ENCODE results near the gene GMDS. TPM values are rescaled to one million over a fixed set of nuclear protein-coding genes. Genes with fewer than 3 reads are reported as not detected.

Gene GMDS
- total RNA-seq, 2 experiments from 2014 or later = 13.9 to 16.4 TPM

DNA sequence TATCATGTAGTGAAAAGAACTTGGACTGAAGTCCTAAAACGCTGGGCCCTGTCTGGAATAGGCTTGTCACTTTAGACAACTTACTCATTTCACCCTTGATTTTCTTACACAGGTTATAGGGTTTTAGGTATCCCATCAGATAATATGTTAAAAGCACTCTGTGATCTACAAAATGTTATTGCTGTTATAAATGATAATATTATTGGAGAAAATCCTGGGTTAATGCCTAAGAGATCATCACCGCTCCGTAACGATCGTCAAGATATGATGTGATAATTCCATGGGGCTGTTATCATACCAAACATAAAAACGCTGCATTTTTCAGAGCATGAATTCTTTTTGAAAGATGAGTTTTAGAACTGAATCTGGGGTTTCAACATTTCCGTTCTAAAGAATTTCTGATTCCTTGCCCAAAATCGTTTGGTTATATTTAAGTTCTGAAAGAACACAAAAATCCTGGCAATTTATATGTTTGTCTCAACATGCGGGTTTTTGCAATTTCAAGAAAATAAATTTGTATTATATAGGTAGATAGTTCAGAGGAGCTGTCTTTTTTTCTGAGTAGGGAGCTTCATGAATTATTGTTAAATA is 480.9 kb downstream of the GMDS start:
- Mint-ChIP-seq H3K27ac (no peak overlapping the region), H3K4me1 (ENCODE audit: low read depth) (peaks cover 5% of the 10 kb centered on the region), H3K4me3 (no peak overlapping the region), H3K27me3 (no peaks in the 10 kb centered on the region), H3K36me3 (ENCODE audit: low read depth) (no peaks in the 10 kb centered on the region), H3K9me3 (no peaks in the 10 kb centered on the region)
- ChIA-PET POLR2A (no interaction called here), CTCF (no interaction called here)
- Histone ChIP-seq H3K9me3 (ENCODE audit: control insufficient read depth in 1 of 2, insufficient read depth in 1 of 2, low read length in 2 of 2) (no peaks in the 10 kb centered on the region), H3K27ac (ENCODE audit: low read depth in 1 of 2, low read length in 2 of 2) (no peak overlapping the region), H3K36me3 (ENCODE audit: insufficient read depth, low read length) (peaks cover 6% of the 10 kb centered on the region), H3K27me3 (ENCODE audit: control insufficient read depth in 1 of 2, insufficient read depth in 2 of 2, low read length in 2 of 2) (no peaks in the 10 kb centered on the region), H3K4me1 (ENCODE audit: insufficient read depth, low read length) (no peaks in the 10 kb centered on the region), H3K4me3 (ENCODE audit: low read length) (no peak overlapping the region)
- intact Hi-C loops (cut with DNase I, micrococcal nuclease) = no loop called here
- TF ChIP-seq, protein P1, sequence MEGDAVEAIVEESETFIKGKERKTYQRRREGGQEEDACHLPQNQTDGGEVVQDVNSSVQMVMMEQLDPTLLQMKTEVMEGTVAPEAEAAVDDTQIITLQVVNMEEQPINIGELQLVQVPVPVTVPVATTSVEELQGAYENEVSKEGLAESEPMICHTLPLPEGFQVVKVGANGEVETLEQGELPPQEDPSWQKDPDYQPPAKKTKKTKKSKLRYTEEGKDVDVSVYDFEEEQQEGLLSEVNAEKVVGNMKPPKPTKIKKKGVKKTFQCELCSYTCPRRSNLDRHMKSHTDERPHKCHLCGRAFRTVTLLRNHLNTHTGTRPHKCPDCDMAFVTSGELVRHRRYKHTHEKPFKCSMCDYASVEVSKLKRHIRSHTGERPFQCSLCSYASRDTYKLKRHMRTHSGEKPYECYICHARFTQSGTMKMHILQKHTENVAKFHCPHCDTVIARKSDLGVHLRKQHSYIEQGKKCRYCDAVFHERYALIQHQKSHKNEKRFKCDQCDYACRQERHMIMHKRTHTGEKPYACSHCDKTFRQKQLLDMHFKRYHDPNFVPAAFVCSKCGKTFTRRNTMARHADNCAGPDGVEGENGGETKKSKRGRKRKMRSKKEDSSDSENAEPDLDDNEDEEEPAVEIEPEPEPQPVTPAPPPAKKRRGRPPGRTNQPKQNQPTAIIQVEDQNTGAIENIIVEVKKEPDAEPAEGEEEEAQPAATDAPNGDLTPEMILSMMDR (IDR thresholded peaks at IDR 0.05) = no peak
- no peak for DNase-seq
- no peak for ATAC-seq (ENCODE audit: poor library complexity)

DNA sequence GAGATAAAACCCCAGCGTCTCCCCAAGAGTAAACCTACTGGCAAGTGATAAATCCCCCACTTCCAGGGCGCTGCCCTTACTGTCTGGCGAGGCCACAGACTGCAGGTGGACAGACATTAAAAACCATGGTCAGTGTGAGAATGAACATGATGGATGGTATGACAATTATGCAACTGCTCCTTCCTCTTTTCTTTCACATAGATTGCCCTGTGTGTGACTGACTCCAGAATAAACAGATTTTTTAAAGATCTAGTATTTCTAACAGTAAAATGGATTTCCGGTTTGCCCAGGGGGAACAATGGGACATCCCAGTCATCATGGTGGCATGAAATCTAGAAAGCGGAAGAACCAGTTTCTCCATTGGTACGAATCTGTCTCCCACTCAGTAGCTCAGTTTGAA is 482.0 kb downstream of the GMDS start:
- ChIA-PET POLR2A (no interaction called here), CTCF (no interaction called here)
- ATAC-seq (ENCODE audit: poor library complexity) (no peak), DNase-seq (no peak)
- intact Hi-C loops (cut with DNase I, micrococcal nuclease) = no loop called here
- Mint-ChIP-seq H3K4me3 (no peak overlapping the region), H3K9me3 (no peaks in the 10 kb centered on the region), H3K4me1 (ENCODE audit: low read depth) (peaks cover 5% of the 10 kb centered on the region), H3K27ac (no peak overlapping the region), H3K27me3 (no peaks in the 10 kb centered on the region), H3K36me3 (ENCODE audit: low read depth) (no peaks in the 10 kb centered on the region)
- Histone ChIP-seq H3K4me1 (ENCODE audit: insufficient read depth, low read length) (no peaks in the 10 kb centered on the region), H3K36me3 (ENCODE audit: insufficient read depth, low read length) (peaks cover 6% of the 10 kb centered on the region), H3K27ac (ENCODE audit: low read depth in 1 of 2, low read length in 2 of 2) (no peak overlapping the region), H3K4me3 (ENCODE audit: low read length) (no peak overlapping the region), H3K27me3 (ENCODE audit: control insufficient read depth in 1 of 2, insufficient read depth in 2 of 2, low read length in 2 of 2) (no peaks in the 10 kb centered on the region), H3K9me3 (ENCODE audit: control insufficient read depth in 1 of 2, insufficient read depth in 1 of 2, low read length in 2 of 2) (no peaks in the 10 kb centered on the region)
- TF ChIP-seq, protein P1 (IDR thresholded peaks at IDR 0.05) = no peak

DNA sequence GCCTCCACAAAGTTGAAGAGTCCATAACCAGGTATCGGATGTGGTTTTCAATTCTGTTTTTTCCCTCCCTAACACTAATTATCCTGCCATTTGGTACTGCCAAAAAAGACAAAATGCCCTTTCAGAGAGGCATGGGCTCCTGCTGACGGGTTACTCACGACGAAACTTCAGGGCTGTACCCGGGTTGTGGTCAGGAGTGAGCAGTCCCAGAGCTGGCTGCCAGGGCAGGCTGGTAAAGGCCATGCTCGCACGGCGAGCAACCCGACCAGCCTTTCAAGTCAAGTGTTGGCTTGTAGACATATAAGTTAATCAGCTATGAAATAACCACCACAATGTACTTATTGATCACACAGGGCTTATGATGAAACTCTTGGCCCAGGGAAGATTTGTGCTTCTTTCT is 483.2 kb downstream of the GMDS start:
- ATAC-seq (ENCODE audit: poor library complexity) = no peak
- POLR2A ChIA-PET = no interaction called here
- TF ChIP-seq, protein P1 (IDR thresholded peaks at IDR 0.05) = no peak
- H3K4me1 ChIP-seq (ENCODE audit: insufficient read depth, low read length) = no peaks in the 10 kb centered on the region
- H3K27me3 ChIP-seq (ENCODE audit: control insufficient read depth in 1 of 2, insufficient read depth in 2 of 2, low read length in 2 of 2) = no peaks in the 10 kb centered on the region
- Mint-ChIP-seq H3K27me3 (no peaks in the 10 kb centered on the region), H3K36me3 (ENCODE audit: low read depth) (peaks cover 4% of the 10 kb centered on the region), H3K9me3 (no peaks in the 10 kb centered on the region), H3K4me3 (no peak overlapping the region), H3K4me1 (ENCODE audit: low read depth) (no peaks in the 10 kb centered on the region), H3K27ac (no peak overlapping the region)
- no peak overlapping the region for H3K4me3 ChIP-seq (ENCODE audit: low read length)
- no peak overlapping the region for H3K27ac ChIP-seq (ENCODE audit: low read depth in 1 of 2, low read length in 2 of 2)
- CTCF ChIA-PET = no interaction called here
- no peaks in the 10 kb centered on the region for H3K9me3 ChIP-seq (ENCODE audit: control insufficient read depth in 1 of 2, insufficient read depth in 1 of 2, low read length in 2 of 2)
- intact Hi-C loops (cut with DNase I, micrococcal nuclease) = no loop called here
- H3K36me3 ChIP-seq (ENCODE audit: insufficient read depth, low read length) = peaks cover 6% of the 10 kb centered on the region
- DNase-seq = no peak

All from CD4-positive, alpha-beta T cell (primary cell).